ENCODE data around the gene KIAA1549. TPM values are rescaled to one million over a fixed set of nuclear protein-coding genes. Genes with fewer than 3 reads are reported as not detected.

KIAA1549 gene
- total and polyA plus RNA-seq, 9 donors, result 1.2 to 5.0 (median 3.6) TPM

DNA sequence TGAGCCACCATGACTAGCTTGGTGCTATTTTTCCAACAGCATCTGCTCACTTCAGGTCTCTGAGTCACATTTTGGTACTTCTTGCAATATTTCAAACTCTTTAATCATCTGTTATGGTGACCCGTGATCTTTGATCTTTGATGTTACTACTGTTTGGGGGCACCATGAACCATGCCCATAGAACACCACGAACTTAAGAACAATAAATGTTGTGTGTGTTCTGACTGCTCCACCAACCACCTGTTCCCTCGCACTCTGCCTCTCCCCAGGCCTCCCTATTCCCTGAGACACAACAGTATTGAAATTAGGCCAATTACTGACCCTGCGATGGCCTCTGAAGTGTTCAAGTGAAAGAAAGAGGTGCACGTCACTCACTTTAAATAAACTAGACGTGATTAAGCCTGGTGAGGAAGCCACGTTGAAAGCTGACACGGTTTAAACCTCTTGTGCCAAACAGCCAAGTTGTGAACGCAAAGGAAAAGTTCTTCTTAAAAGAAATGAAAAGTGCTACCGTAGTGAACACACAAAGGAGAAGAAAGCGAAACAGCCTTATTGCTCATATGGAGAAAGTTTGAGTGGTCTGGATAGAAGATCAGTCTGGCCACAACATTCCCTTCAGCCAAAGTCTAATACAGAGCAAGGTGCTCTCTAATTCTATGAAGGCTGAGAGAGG, 156.0 kb downstream of the KIAA1549 start:
- H3K4me1 ChIP-seq (ENCODE audit: insufficient read depth), result no peaks in the 10 kb centered on the region
- intact Hi-C loops (cut with DNase I), result no loop called here
- H3K27me3 ChIP-seq, result no peaks in the 10 kb centered on the region
- no peaks in the 10 kb centered on the region for H3K36me3 ChIP-seq
- H3K27ac ChIP-seq, result no peak overlapping the region
- H3K9me3 ChIP-seq, result no peaks in the 10 kb centered on the region
- H3K4me3 ChIP-seq, result no peak overlapping the region
- no peak for TF ChIP-seq EP300 (IDR thresholded peaks at IDR 0.05)
- TF ChIP-seq, protein P1, sequence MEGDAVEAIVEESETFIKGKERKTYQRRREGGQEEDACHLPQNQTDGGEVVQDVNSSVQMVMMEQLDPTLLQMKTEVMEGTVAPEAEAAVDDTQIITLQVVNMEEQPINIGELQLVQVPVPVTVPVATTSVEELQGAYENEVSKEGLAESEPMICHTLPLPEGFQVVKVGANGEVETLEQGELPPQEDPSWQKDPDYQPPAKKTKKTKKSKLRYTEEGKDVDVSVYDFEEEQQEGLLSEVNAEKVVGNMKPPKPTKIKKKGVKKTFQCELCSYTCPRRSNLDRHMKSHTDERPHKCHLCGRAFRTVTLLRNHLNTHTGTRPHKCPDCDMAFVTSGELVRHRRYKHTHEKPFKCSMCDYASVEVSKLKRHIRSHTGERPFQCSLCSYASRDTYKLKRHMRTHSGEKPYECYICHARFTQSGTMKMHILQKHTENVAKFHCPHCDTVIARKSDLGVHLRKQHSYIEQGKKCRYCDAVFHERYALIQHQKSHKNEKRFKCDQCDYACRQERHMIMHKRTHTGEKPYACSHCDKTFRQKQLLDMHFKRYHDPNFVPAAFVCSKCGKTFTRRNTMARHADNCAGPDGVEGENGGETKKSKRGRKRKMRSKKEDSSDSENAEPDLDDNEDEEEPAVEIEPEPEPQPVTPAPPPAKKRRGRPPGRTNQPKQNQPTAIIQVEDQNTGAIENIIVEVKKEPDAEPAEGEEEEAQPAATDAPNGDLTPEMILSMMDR (IDR thresholded peaks at IDR 0.05), result no peak
- no peak for TF ChIP-seq POLR2A (IDR thresholded peaks at IDR 0.05)
- no peak for DNase-seq
- 87 to 88% (median 87%) methylated on average over 11 of the region's 11 CpGs for WGBS, 3 donors

DNA sequence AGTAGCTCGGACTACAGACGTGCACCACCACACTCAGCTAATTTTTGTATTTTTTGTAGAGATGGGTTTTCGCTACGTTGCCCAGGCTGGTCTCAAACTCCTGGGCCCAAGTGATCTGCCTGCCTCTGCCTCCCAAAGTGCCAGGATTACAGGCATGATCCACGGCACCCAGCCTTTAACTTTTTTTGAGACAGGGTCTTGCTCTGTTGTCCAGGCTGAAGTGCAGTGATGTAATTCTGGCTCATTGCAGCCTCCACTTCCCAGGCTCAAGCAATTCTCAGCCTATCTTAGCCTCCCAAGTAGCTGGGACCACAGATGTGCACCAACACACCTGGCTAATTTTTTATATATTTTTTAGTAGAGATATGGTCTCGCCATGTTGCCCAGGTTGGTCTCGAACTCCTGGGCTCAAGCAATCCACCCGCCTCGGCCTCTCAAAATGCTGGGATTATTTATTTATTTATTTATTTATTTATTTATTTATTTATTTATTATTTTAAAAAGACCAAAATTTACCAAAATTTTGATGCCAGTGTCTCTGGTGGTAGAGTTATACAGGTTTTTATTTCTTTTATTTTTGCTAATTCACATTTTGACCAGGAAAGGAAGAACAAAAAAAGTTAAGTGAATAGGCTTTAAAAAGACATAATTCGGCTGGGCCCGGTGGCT, 158.2 kb downstream of the KIAA1549 start:
- no peak for DNase-seq
- Histone ChIP-seq H3K36me3 (no peaks in the 10 kb centered on the region), H3K27ac (no peak overlapping the region), H3K9me3 (no peaks in the 10 kb centered on the region), H3K4me1 (ENCODE audit: insufficient read depth) (no peaks in the 10 kb centered on the region), H3K27me3 (no peaks in the 10 kb centered on the region), H3K4me3 (no peak overlapping the region)
- TF ChIP-seq EP300 (IDR thresholded peaks at IDR 0.05) (no peak), POLR2A (IDR thresholded peaks at IDR 0.05) (no peak)
- TF ChIP-seq, protein P1 (IDR thresholded peaks at IDR 0.05), result no peak
- intact Hi-C loops (cut with DNase I), result no loop called here
- WGBS, 3 donors, result 90 to 91% (median 90%) methylated on average over 11 of the region's 11 CpGs

DNA sequence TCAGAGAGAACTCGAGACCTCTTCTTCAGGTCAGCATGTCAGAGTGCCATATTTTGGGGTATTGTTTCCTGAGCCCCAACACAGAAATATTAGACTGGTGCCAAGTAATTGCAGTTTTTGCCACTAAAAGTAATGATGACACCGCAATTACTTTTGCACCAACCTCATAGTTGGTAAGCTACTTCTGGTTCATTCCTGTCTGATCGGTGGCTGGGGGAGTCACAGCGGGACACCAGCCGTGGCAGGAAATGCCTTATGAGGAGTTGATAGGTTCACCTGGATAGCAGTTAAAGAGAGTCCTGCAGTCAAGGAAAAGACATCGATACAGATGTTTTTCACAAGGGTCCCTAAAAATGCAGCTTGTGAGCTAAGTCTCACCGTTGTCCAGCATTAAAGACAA, 159.3 kb downstream of the KIAA1549 start:
- no peak overlapping the region for H3K4me3 ChIP-seq
- WGBS, 3 donors, result 87 to 94% (median 94%) methylated on average over 7 of the region's 7 CpGs
- no peaks in the 10 kb centered on the region for H3K27me3 ChIP-seq
- TF ChIP-seq POLR2A (IDR thresholded peaks at IDR 0.05) (no peak), EP300 (IDR thresholded peaks at IDR 0.05) (no peak)
- TF ChIP-seq, protein P1 (IDR thresholded peaks at IDR 0.05), result no peak
- H3K36me3 ChIP-seq, result no peaks in the 10 kb centered on the region
- H3K9me3 ChIP-seq, result no peaks in the 10 kb centered on the region
- H3K27ac ChIP-seq, result no peak overlapping the region
- no peak for DNase-seq
- H3K4me1 ChIP-seq (ENCODE audit: insufficient read depth), result no peaks in the 10 kb centered on the region
- intact Hi-C loops (cut with DNase I), result no loop called here

DNA sequence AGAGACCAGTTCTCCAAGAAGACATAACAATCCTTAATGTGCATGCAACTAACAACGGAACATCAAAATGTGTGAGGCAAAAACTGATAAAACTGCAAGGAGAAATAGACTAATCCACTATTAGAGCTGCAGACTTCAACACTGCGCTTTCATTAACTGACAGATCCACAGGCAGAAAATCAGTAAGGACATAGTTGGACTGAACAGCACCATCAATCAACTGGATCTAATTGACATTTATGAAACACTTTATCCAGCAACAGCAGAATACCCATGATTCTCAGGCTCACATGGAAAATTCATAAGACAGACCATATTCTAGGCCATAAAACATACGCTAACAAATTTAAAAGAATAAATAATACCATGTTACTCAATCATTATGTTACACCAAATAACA, 161.6 kb downstream of the KIAA1549 start:
- WGBS, 3 donors, result 65 to 83% (median 70%) methylated on average over 3 of the region's 3 CpGs
- no peaks in the 10 kb centered on the region for H3K27me3 ChIP-seq
- no peak for DNase-seq
- H3K4me1 ChIP-seq (ENCODE audit: insufficient read depth), result no peaks in the 10 kb centered on the region
- TF ChIP-seq POLR2A (IDR thresholded peaks at IDR 0.05), result no peak
- TF ChIP-seq, protein P1 (IDR thresholded peaks at IDR 0.05), result no peak
- no peak for TF ChIP-seq EP300 (IDR thresholded peaks at IDR 0.05)
- H3K4me3 ChIP-seq, result no peak overlapping the region
- H3K27ac ChIP-seq, result no peak overlapping the region
- no peaks in the 10 kb centered on the region for H3K36me3 ChIP-seq
- no peaks in the 10 kb centered on the region for H3K9me3 ChIP-seq
- intact Hi-C loops (cut with DNase I), result no loop called here

All from ovary (tissue), 9 donors.